H9 (cell line): ENCODE measurements around the gene LPCAT1. TPM values are rescaled to one million over a fixed set of nuclear protein-coding genes. Genes with fewer than 3 reads are reported as not detected.

Source experiments
- DNase-seq: peaks from one replicate; pipeline ENCODE4 v3.0.0-alpha.2; 2017
- H2AFZ ChIP-seq: one replicate; pipeline ENCODE4 v1.6.1; 2013; ENCODE audit warnings: mild to moderate bottlenecking, low read length, control low read depth, moderate library complexity
- H2AK5ac ChIP-seq: 2 replicates; pipeline ENCODE4 v1.6.1; 2013; ENCODE audit warnings: low read length, control low read depth, mixed read lengths; ENCODE audit not compliant: insufficient read length
- H2BK120ac ChIP-seq: one replicate; pipeline ENCODE4 v1.6.1; 2013; ENCODE audit warnings: low read depth, mild to moderate bottlenecking, low read length, control low read depth, inconsistent platforms; ENCODE audit not compliant: poor library complexity, severe bottlenecking
- H2BK12ac ChIP-seq: 2 replicates; pipeline ENCODE4 v1.6.1; 2013; ENCODE audit warnings: low read length, control low read depth, mixed read lengths, low read depth; ENCODE audit not compliant: insufficient read length
- H2BK15ac ChIP-seq: 2 replicates; pipeline ENCODE4 v1.6.1; 2013; ENCODE audit warnings: low read depth, low read length, control low read depth
- H2BK20ac ChIP-seq: one replicate; pipeline ENCODE4 v1.6.1; 2013; ENCODE audit warnings: low read depth, mild to moderate bottlenecking, low read length, control low read depth, inconsistent platforms; ENCODE audit not compliant: poor library complexity, severe bottlenecking
- H2BK5ac ChIP-seq: 2 replicates; pipeline ENCODE4 v1.6.1; 2013; ENCODE audit warnings: low read length, control low read depth, mixed read lengths; ENCODE audit not compliant: insufficient read length
- H3K14ac ChIP-seq: 2 replicates; pipeline ENCODE4 v1.6.1; 2013; ENCODE audit warnings: low read length, control low read depth; ENCODE audit not compliant: insufficient read depth
- H3K18ac ChIP-seq: 2 replicates; pipeline ENCODE4 v1.6.1; 2013; ENCODE audit warnings: low read depth, mild to moderate bottlenecking, mixed read lengths, low read length, control low read depth; ENCODE audit not compliant: insufficient read length
- H3K23ac ChIP-seq: 2 replicates; pipeline ENCODE4 v1.6.1; 2013; ENCODE audit warnings: low read length, control low read depth, mixed read lengths, low read depth; ENCODE audit not compliant: insufficient read length
- H3K23me2 ChIP-seq: 2 replicates; pipeline ENCODE4 v1.6.1; 2013; ENCODE audit warnings: low read depth, mild to moderate bottlenecking, mixed read lengths, low read length, control low read depth; ENCODE audit not compliant: insufficient read length, poor library complexity, severe bottlenecking
- H3K27ac ChIP-seq: 2 replicates; pipeline ENCODE4 v1.5.1; 2013; ENCODE audit warnings: low read length, control low read depth, mixed read lengths, low read depth; ENCODE audit not compliant: insufficient read length
- H3K27me3 ChIP-seq: 2 replicates; pipeline ENCODE4 v1.6.1; 2013; ENCODE audit warnings: low read length, control low read depth, inconsistent platforms; ENCODE audit not compliant: insufficient read depth
- H3K4ac ChIP-seq: 2 replicates; pipeline ENCODE4 v1.6.1; 2013; ENCODE audit warnings: low read depth, mild to moderate bottlenecking, control low read depth, inconsistent platforms, low read length, moderate library complexity
- H3K4me1 ChIP-seq: 2 replicates; pipeline ENCODE4 v1.6.1; 2013; ENCODE audit warnings: low read length, control low read depth, inconsistent platforms; ENCODE audit not compliant: insufficient read depth
- H3K4me2 ChIP-seq: 2 replicates; pipeline ENCODE4 v1.6.1; 2013; ENCODE audit warnings: low read length, control low read depth, mixed read lengths; ENCODE audit not compliant: insufficient read length, insufficient read depth
- H3K56ac ChIP-seq: 2 replicates; pipeline ENCODE4 v1.6.1; 2013; ENCODE audit warnings: low read depth, mild to moderate bottlenecking, mixed read lengths, low read length, control low read depth; ENCODE audit not compliant: insufficient read length
- H3K79me1 ChIP-seq: 2 replicates; pipeline ENCODE4 v1.6.1; 2013; ENCODE audit warnings: low read depth, mild to moderate bottlenecking, moderate library complexity, low read length, control low read depth, inconsistent platforms; ENCODE audit not compliant: insufficient read depth, poor library complexity, severe bottlenecking
- H3K79me2 ChIP-seq: 2 replicates; pipeline ENCODE4 v1.6.1; 2013; ENCODE audit warnings: low read length, control low read depth, inconsistent platforms; ENCODE audit not compliant: insufficient read depth
- H3K9ac ChIP-seq: 2 replicates; pipeline ENCODE4 v1.6.1; 2013; ENCODE audit warnings: low read length, control low read depth, mixed read lengths; ENCODE audit not compliant: insufficient read length; ENCODE audit errors: extremely low read depth
- H3K9me3 ChIP-seq: one replicate; pipeline ENCODE4 v1.6.1; 2013; ENCODE audit warnings: low read depth, low read length, inconsistent platforms; ENCODE audit not compliant: control insufficient read depth
- H3T11ph ChIP-seq: one replicate; pipeline ENCODE4 v1.6.1; 2013; ENCODE audit warnings: mild to moderate bottlenecking, low read length, control low read depth, inconsistent platforms
- H4K20me1 ChIP-seq: one replicate; pipeline ENCODE4 v1.6.1; 2013; ENCODE audit not compliant: control insufficient read depth, insufficient read length, insufficient read depth
- H4K5ac ChIP-seq: 2 replicates; pipeline ENCODE4 v1.6.1; 2013; ENCODE audit warnings: low read depth, mild to moderate bottlenecking, mixed read lengths, low read length, control low read depth; ENCODE audit not compliant: insufficient read length
- H4K8ac ChIP-seq: replicated peaks from 2 replicates; pipeline ENCODE4 v1.6.1; 2013; ENCODE audit warnings: low read length, control low read depth, mixed read lengths, low read depth; ENCODE audit not compliant: insufficient read length
- H4K91ac ChIP-seq: 2 replicates; pipeline ENCODE4 v1.6.1; 2013; ENCODE audit warnings: low read depth, mild to moderate bottlenecking, moderate library complexity, mixed read lengths, low read length, control low read depth; ENCODE audit not compliant: insufficient read length
- H3K27ac Mint-ChIP-seq, 3 experiments: 2 replicates in 2 of 3; 3 replicates in 1 of 3; pipeline ENCODE4 v1.8.0; 2020 to 2021; ENCODE audit warnings: mixed read lengths in 3 of 3, mild to moderate bottlenecking in 1 of 3, moderate library complexity in 1 of 3
- H3K27me3 Mint-ChIP-seq: 2 replicates; pipeline ENCODE4 v1.8.0; 2021; ENCODE audit warnings: low read depth, mild to moderate bottlenecking, moderate library complexity, mixed read lengths
- H3K36me3 Mint-ChIP-seq, 3 experiments: 2 replicates in 2 of 3; 3 replicates in 1 of 3; pipeline ENCODE4 v1.8.0; 2020 to 2021; ENCODE audit warnings: low read depth in 3 of 3, mixed read lengths in 3 of 3; ENCODE audit not compliant: insufficient read depth in 1 of 3
- H3K4me1 Mint-ChIP-seq, 2 experiments: 2 replicates each; pipeline ENCODE4 v1.8.0; 2020; ENCODE audit warnings: mixed read lengths in 2 of 2
- H3K4me3 Mint-ChIP-seq, 2 experiments: 2 replicates in 1 of 2; 3 replicates in 1 of 2; pipeline ENCODE4 v1.8.0; 2020 to 2021; ENCODE audit warnings: mild to moderate bottlenecking in 2 of 2, mixed read lengths in 2 of 2, moderate library complexity in 1 of 2
- H3K9me3 Mint-ChIP-seq, 2 experiments: 2 replicates in 1 of 2; 3 replicates in 1 of 2; pipeline ENCODE4 v1.8.0; 2020; ENCODE audit warnings: mild to moderate bottlenecking in 2 of 2, mixed read lengths in 2 of 2, moderate library complexity in 1 of 2
- CTCF ChIP-seq: fragments of 200-600 bp; sonication (generic); conservative IDR thresholded peaks from 3 replicates; pipeline ENCODE4 v1.8.0; 2021; ENCODE audit warnings: antibody characterized with exemption, mild to moderate bottlenecking
- WGBS: extraction: QIAGEN DNeasy Blood & Tissue Kit; methylation state at CpG from one replicate; pipeline ENCODE4 v1.1.7; 2013; ENCODE audit warnings: missing lambda C conversion rate, low lambda C conversion rate, mixed read lengths; ENCODE audit not compliant: insufficient read length; ENCODE audit errors: extremely low coverage; 5-methylcytosine and 5-hydroxymethylcytosine counted together
- total RNA-seq: library from RNA; stranded (reverse); gene quantifications from 2 replicates; pipeline ENCODE4 v1.2.1, GENCODE V29; 2021

Gene LPCAT1
- total RNA-seq, 1 experiment from 2014 or later: 231 TPM

DNA sequence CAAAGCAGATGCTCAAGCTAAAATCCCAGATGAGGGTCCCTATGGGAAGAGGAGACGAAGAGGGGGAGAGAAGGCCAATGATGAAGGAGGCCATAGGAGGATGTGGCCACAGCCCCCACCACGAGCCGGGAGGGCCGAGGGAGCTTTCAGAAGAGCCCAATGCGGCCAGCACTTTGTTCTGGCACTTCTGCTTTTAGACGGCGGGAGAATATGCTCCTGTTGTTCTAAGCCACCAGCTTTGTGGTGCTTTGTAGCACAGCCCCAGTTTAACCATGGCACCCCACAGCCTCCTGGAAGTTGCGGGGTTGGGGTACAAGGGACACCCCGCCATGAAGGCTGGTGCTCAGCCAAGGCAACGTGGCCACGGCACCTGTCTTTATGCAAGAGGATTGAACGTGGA lies 33.4 kb downstream of the LPCAT1 start:
- 0 out of 2 replicates have a peak, but pooled peaks cover 2% of the 10 kb centered on the region for H3K79me2 ChIP-seq
- H4K20me1 ChIP-seq: peaks cover 2% of the 10 kb centered on the region
- H3K27me3 ChIP-seq: no peaks in the 10 kb centered on the region
- no peak overlapping the region for H2AK5ac ChIP-seq
- H2BK5ac ChIP-seq: no peak overlapping the region
- no peaks in the 10 kb centered on the region for H3K4me1 Mint-ChIP-seq
- H3K4me2 ChIP-seq: no peak overlapping the region
- no peak overlapping the region for H2BK15ac ChIP-seq
- H2BK12ac ChIP-seq: no peak overlapping the region
- H3K9me3 ChIP-seq: no peaks in the 10 kb centered on the region
- H3K36me3 Mint-ChIP-seq: peaks cover 42 to 95% (median 94%) of the 10 kb centered on the region in 3 experiments; a peak in 6 of 7 replicates
- H3K18ac ChIP-seq: no peak overlapping the region
- H2BK20ac ChIP-seq: no peak overlapping the region
- H3K4me1 ChIP-seq: no peaks in the 10 kb centered on the region
- H3K4me3 Mint-ChIP-seq: no peak overlapping the region
- DNase-seq: no peak
- TF ChIP-seq CTCF: no peak
- WGBS: no CpG with 5 or more reads among the region's 12 CpGs
- no peak overlapping the region for H2BK120ac ChIP-seq
- no peak overlapping the region for H3K27ac ChIP-seq
- H3K9ac ChIP-seq: no peak overlapping the region
- H4K5ac ChIP-seq: no peak overlapping the region
- no peak overlapping the region for H3K4ac ChIP-seq
- no peaks in the 10 kb centered on the region for H3K23me2 ChIP-seq
- H3K79me1 ChIP-seq: no peaks in the 10 kb centered on the region
- H3K14ac ChIP-seq: no peak overlapping the region
- no peak overlapping the region for H3T11ph ChIP-seq
- H4K8ac ChIP-seq: no peak overlapping the region
- no peak overlapping the region for H2AFZ ChIP-seq
- peak overlapping the region in 2 of 3 experiments; percentile 53 to 90; a peak in 3 of 7 replicates for H3K27ac Mint-ChIP-seq
- H3K56ac ChIP-seq: no peak overlapping the region
- no peaks in the 10 kb centered on the region for H3K27me3 Mint-ChIP-seq
- no peak overlapping the region for H3K23ac ChIP-seq
- no peaks in the 10 kb centered on the region for H3K9me3 Mint-ChIP-seq
- H4K91ac ChIP-seq: no peak overlapping the region
